Upper lobe of left lung (tissue), 4 donors: ENCODE results near the gene COL12A1.

Source experiments
- EP300 ChIP-seq, 4 donors: sonication (generic); formaldehyde crosslinking; IDR thresholded peaks; one replicate each; pipeline ENCODE4 v1.5.1; 2017; ENCODE audit warnings: antibody characterized with exemption in 4 of 4, control low read depth in 2 of 4
- TF ChIP-seq, protein P1 (sequence below), 6 experiments: fragments of 450-650 bp in 4 of 6; fragments of 200-600 bp in 2 of 6; sonication (generic) in 2 of 6; IDR thresholded peaks; one replicate each; pipeline ENCODE4 v1.5.1; 2016 to 2019; ENCODE audit warnings: antibody characterized with exemption in 6 of 6

DNA sequence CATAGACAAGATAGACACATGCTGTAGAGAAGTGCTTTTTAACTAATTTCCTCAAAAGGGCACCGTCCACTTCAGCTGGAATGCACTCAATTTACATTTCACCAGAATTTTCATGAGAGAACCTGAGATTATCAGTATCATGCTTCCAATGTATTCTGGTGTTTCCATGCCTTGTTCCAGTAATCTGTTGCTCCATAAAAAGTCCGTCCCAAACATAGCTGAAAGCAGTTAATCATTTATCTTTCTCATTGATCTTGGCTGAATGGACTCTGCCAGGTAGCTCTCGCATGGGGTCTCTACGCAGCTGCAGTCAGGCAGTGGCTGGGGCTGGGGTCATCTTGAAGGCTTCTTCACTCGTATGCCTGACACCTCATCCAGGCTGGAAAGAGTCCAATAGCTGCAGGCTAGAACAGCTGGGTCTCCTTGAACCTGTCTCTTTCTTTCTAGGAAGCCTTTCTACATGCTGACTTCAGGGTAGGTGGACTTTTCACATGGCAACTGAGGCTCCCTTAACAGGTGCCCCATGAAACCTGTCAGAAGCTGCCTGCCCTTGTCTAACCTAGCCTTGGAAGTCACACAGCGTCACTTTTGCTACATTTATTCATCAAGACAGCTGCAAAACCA lies 18.6 kb upstream of the COL12A1 start:
- TF ChIP-seq, protein P1, sequence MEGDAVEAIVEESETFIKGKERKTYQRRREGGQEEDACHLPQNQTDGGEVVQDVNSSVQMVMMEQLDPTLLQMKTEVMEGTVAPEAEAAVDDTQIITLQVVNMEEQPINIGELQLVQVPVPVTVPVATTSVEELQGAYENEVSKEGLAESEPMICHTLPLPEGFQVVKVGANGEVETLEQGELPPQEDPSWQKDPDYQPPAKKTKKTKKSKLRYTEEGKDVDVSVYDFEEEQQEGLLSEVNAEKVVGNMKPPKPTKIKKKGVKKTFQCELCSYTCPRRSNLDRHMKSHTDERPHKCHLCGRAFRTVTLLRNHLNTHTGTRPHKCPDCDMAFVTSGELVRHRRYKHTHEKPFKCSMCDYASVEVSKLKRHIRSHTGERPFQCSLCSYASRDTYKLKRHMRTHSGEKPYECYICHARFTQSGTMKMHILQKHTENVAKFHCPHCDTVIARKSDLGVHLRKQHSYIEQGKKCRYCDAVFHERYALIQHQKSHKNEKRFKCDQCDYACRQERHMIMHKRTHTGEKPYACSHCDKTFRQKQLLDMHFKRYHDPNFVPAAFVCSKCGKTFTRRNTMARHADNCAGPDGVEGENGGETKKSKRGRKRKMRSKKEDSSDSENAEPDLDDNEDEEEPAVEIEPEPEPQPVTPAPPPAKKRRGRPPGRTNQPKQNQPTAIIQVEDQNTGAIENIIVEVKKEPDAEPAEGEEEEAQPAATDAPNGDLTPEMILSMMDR (IDR thresholded peaks at IDR 0.05), result no peak
- no peak for TF ChIP-seq EP300 (IDR thresholded peaks at IDR 0.05)
